Stimulated activated CD4-positive, alpha-beta T cell treated with anti-CD3 and anti-CD28 coated beads, Interleukin-12 subunit alpha, Interleukin-12 subunit beta, amount 100 ng/mL, for 48 hours (primary cell): Measurements from ENCODE around the gene FDPS.

Source experiments
- DNase-seq, 3 donors: peaks; one replicate each; pipeline ENCODE4 v3.0.0-alpha.2; 2020; ENCODE audit warnings: low read depth in 2 of 3, low spot score in 1 of 3

Gene FDPS

GRCh38 chr1:155308493-155309422 is at the start of gene FDPS:
Gene FDPS (plus strand): TSS chr1:155308866. CDS start chr1:155309790, 924 bp downstream.
- DNase-seq = peak; percentile 92 to 98 (median 94)

GRCh38 chr1:155260276-155260675 is 48.4 kb upstream of the FDPS start:
- no peak for DNase-seq

GRCh38 chr1:155261493-155261851 is 47.2 kb upstream of the FDPS start:
- no peak for DNase-seq

- peak; percentile 79 to 86 (median 79) for DNase-seq
These were observed 46.6 kb upstream of the FDPS start, which contains the start of gene SCAMP3 for GRCh38 chr1:155261852-155262673. Gene SCAMP3 (minus strand): TSS chr1:155262360. CDS start chr1:155262151, 209 bp downstream.

GRCh38 chr1:155263067-155263466 is 45.6 kb upstream of the FDPS start:
- DNase-seq = no peak

- no peak for DNase-seq
These were observed 42.1 kb upstream of the FDPS start for GRCh38 chr1:155266553-155266952.

- DNase-seq = no peak
These were observed 41.3 kb upstream of the FDPS start for GRCh38 chr1:155267373-155267772.

- no peak for DNase-seq
These were observed 40.0 kb upstream of the FDPS start for GRCh38 chr1:155268630-155269029.

- DNase-seq = no peak
These were observed 39.3 kb upstream of the FDPS start for GRCh38 chr1:155269381-155269780.

- DNase-seq = peak in 1 of 3 donors; percentile 46
These were observed 36.0 kb upstream of the FDPS start for GRCh38 chr1:155272466-155273342.

- peak; percentile 91 to 98 (median 93) for DNase-seq
These were observed 35.1 kb upstream of the FDPS start, which contains the start of gene CLK2 for GRCh38 chr1:155273343-155274245. Gene CLK2 (minus strand): TSS chr1:155273504. CDS start chr1:155270977, 2,527 bp downstream.

- peak; percentile 91 to 97 (median 96) for DNase-seq
These were observed 31.4 kb upstream of the FDPS start, which contains the start of gene HCN3 for GRCh38 chr1:155277070-155277901. Gene HCN3 (plus strand): TSS chr1:155277463. CDS start chr1:155277591, 128 bp downstream.

- peak; percentile 54 to 82 (median 63) for DNase-seq
These were observed 30.6 kb upstream of the FDPS start for GRCh38 chr1:155277902-155278688.

GRCh38 chr1:155278689-155279160 is 29.9 kb upstream of the FDPS start:
- no peak for DNase-seq

- no peak for DNase-seq
These were observed 29.4 kb upstream of the FDPS start for GRCh38 chr1:155279268-155279667.

GRCh38 chr1:155282488-155283091 is 26.1 kb upstream of the FDPS start:
- no peak for DNase-seq

GRCh38 chr1:155284476-155284875 is 24.2 kb upstream of the FDPS start:
- DNase-seq = no peak
